Ishikawa (cell line): Measurements from ENCODE around the gene DYNC1LI2.

Experiments
- CEBPB ChIP-seq: IDR thresholded peaks from 2 replicates; pipeline ENCODE4 v1.6.1; 2012
- CREB1 ChIP-seq: IDR thresholded peaks from 2 replicates; pipeline ENCODE4 v1.6.1; 2012; ENCODE audit warnings: low read depth
- EGR1 ChIP-seq: IDR thresholded peaks from 2 replicates; pipeline ENCODE4 v1.6.1; 2012
- EP300 ChIP-seq: IDR thresholded peaks from 2 replicates; pipeline ENCODE4 v1.6.1; 2012; ENCODE audit warnings: borderline replicate concordance
- FOXM1 ChIP-seq: IDR thresholded peaks from 2 replicates; pipeline ENCODE4 v1.6.1; 2012; ENCODE audit warnings: low read depth, borderline replicate concordance
- MAX ChIP-seq: IDR thresholded peaks from 2 replicates; pipeline ENCODE4 v1.6.1; 2012
- NFIC ChIP-seq: IDR thresholded peaks from 2 replicates; pipeline ENCODE4 v1.6.1; 2012
- RAD21 ChIP-seq: IDR thresholded peaks from 2 replicates; pipeline ENCODE4 v1.6.1; 2012; ENCODE audit warnings: low read depth
- REST ChIP-seq: IDR thresholded peaks from 2 replicates; pipeline ENCODE4 v1.6.1; 2012; ENCODE audit warnings: low read depth, mild to moderate bottlenecking
- TAF1 ChIP-seq: IDR thresholded peaks from 2 replicates; pipeline ENCODE4 v1.6.1; 2012; ENCODE audit warnings: low read depth, mild to moderate bottlenecking
- TCF12 ChIP-seq: IDR thresholded peaks from 2 replicates; pipeline ENCODE4 v1.6.1; 2012; ENCODE audit warnings: low read depth
- TEAD4 ChIP-seq: IDR thresholded peaks from 2 replicates; pipeline ENCODE4 v1.6.1; 2012
- USF1 ChIP-seq: IDR thresholded peaks from 2 replicates; pipeline ENCODE4 v1.6.1; 2012
- YY1 ChIP-seq: IDR thresholded peaks from 2 replicates; pipeline ENCODE4 v1.6.1; 2012; ENCODE audit warnings: low read depth
- ZBTB7A ChIP-seq: IDR thresholded peaks from 2 replicates; pipeline ENCODE4 v1.6.1; 2012; ENCODE audit warnings: low read depth

Gene DYNC1LI2

GRCh38 chr16:66741169-66741900 lies 10.1 kb downstream of the DYNC1LI2 start:
- TF ChIP-seq EGR1 (no peak), RAD21 (no peak), CREB1 (no peak), MAX (peak; percentile 38; the same call in 1 of the 2 replicates), YY1 (0 out of 2 replicates have a peak, but pooled peaks have one; percentile 33), TAF1 (no peak), NFIC (peak; percentile 75), CEBPB (peak; percentile 59; the same call in 1 of the 2 replicates)

GRCh38 chr16:66740533-66740932 lies 10.9 kb downstream of the DYNC1LI2 start:
- no peak for TF ChIP-seq REST

GRCh38 chr16:66740010-66740409 lies 11.4 kb downstream of the DYNC1LI2 start:
- TF ChIP-seq RAD21, result peak; percentile 12; the same call in 1 of the 2 replicates
- TF ChIP-seq MAX, result no peak

- TF ChIP-seq YY1 (no peak), NFIC (no peak), MAX (no peak), RAD21 (no peak), TCF12 (no peak), ZBTB7A (no peak), USF1 (no peak), TAF1 (no peak), TEAD4 (no peak), CREB1 (no peak), EP300 (no peak), FOXM1 (no peak), EGR1 (no peak), REST (no peak), CEBPB (no peak)
Observed at GRCh38 chr16:66735891-66736290, 15.5 kb downstream of the DYNC1LI2 start.

GRCh38 chr16:66731101-66731500 lies 20.3 kb downstream of the DYNC1LI2 start:
- TF ChIP-seq RAD21, result no peak
- no peak for TF ChIP-seq YY1
- TF ChIP-seq EGR1, result no peak
- no peak for TF ChIP-seq TCF12
- no peak for TF ChIP-seq TAF1
- TF ChIP-seq ZBTB7A, result no peak
- no peak for TF ChIP-seq CEBPB
- TF ChIP-seq CREB1, result no peak
- TF ChIP-seq NFIC, result no peak
- no peak for TF ChIP-seq EP300
- no peak for TF ChIP-seq FOXM1
- TF ChIP-seq REST, result no peak
- no peak for TF ChIP-seq MAX
- TF ChIP-seq USF1, result no peak
- no peak for TF ChIP-seq TEAD4
